Peyer's patch (tissue), 4 donors: ENCODE measurements around the gene SREK1. TPM values are rescaled to one million over a fixed set of nuclear protein-coding genes. Genes with fewer than 3 reads are reported as not detected.
A peak's percentile ranks its signal among the peaks of the same experiment; 100 is the strongest.

ENCODE experiments used
- DNase-seq, 3 donors: peaks; one replicate each; pipeline ENCODE4 v3.0.0-alpha.2; 2017 to 2019
- H3K27ac ChIP-seq, 4 donors: fragments of 200-600 bp; sonication (generic); one replicate each; pipeline ENCODE4 v1.5.1; 2016 to 2019
- H3K27me3 ChIP-seq, 2 donors: fragments of 200-600 bp; sonication (generic); one replicate each; pipeline ENCODE4 v1.5.1; 2019
- H3K36me3 ChIP-seq, 3 donors: fragments of 200-600 bp; sonication (generic); one replicate each; pipeline ENCODE4 v1.5.1; 2016 to 2019
- H3K4me1 ChIP-seq, 4 donors: fragments of 200-600 bp; sonication (generic); one replicate each; pipeline ENCODE4 v1.5.1; 2016 to 2019
- H3K4me3 ChIP-seq, 4 donors: fragments of 200-600 bp; sonication (generic); 1 replicate in 3 of 4; 2 replicates in 1 of 4; pipeline ENCODE4 v1.5.1; 2016 to 2019; ENCODE audit warnings: mild to moderate bottlenecking in 1 of 4
- H3K9me3 ChIP-seq, 4 donors: fragments of 200-600 bp; sonication (generic); one replicate each; pipeline ENCODE4 v1.5.1; 2016 to 2019; ENCODE audit warnings: mild to moderate bottlenecking in 1 of 4
- POLR2A ChIP-seq, 2 donors: fragments of 450-650 bp; IDR thresholded peaks; one replicate each; pipeline ENCODE4 v1.5.1; 2017; ENCODE audit warnings: antibody characterized with exemption in 2 of 2, mild to moderate bottlenecking in 2 of 2, moderate library complexity in 2 of 2
- total RNA-seq, 4 donors: library from RNA; depleted of rRNA; stranded (reverse); fragments of >200 nt; gene quantifications; one replicate each; pipeline ENCODE4 v1.1.0, GENCODE V29; 2016
- TF ChIP-seq, protein P1 (sequence below), 6 experiments: fragments of 450-650 bp in 4 of 6; fragments of 200-600 bp in 2 of 6; sonication (generic) in 1 of 6; IDR thresholded peaks; one replicate each; pipeline ENCODE4 v1.5.1; 2017 to 2019; ENCODE audit warnings: antibody characterized with exemption in 6 of 6, mild to moderate bottlenecking in 3 of 6, moderate library complexity in 1 of 6

Gene SREK1
- total RNA-seq, 4 donors from 2014 or later = 99.8 to 282 (median 115) TPM

DNA sequence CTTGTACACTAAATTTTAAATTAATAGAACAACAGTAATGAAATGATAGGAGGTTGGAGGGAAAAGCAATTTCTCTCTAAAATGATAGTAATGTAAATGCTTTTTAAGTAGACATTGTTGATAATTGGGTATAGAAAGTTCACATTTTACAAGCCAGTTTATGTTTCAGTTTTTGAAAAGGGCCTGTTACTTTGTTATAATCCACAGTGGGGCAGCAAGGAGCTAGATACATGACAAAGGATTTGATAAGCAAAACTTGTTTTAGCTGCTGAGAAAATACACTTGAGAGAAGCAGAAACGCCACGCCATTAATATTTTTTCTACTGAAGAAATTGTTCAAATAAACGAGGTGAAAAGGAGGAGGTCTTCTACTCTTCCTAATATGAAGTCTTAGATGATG lies 30.2 kb downstream of the SREK1 start:
- Histone ChIP-seq H3K27me3 (no peaks in the 10 kb centered on the region), H3K36me3 (peaks cover 0 to 86% (median 2%) of the 10 kb centered on the region in 3 donors), H3K4me1 (no peaks in the 10 kb centered on the region), H3K4me3 (no peak overlapping the region), H3K9me3 (no peaks in the 10 kb centered on the region), H3K27ac (no peak overlapping the region)
- no peak for DNase-seq
- TF ChIP-seq, protein P1, sequence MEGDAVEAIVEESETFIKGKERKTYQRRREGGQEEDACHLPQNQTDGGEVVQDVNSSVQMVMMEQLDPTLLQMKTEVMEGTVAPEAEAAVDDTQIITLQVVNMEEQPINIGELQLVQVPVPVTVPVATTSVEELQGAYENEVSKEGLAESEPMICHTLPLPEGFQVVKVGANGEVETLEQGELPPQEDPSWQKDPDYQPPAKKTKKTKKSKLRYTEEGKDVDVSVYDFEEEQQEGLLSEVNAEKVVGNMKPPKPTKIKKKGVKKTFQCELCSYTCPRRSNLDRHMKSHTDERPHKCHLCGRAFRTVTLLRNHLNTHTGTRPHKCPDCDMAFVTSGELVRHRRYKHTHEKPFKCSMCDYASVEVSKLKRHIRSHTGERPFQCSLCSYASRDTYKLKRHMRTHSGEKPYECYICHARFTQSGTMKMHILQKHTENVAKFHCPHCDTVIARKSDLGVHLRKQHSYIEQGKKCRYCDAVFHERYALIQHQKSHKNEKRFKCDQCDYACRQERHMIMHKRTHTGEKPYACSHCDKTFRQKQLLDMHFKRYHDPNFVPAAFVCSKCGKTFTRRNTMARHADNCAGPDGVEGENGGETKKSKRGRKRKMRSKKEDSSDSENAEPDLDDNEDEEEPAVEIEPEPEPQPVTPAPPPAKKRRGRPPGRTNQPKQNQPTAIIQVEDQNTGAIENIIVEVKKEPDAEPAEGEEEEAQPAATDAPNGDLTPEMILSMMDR (IDR thresholded peaks at IDR 0.05) = peak in 1 of 6 experiments; percentile 6
- no peak for TF ChIP-seq POLR2A (IDR thresholded peaks at IDR 0.05)

DNA sequence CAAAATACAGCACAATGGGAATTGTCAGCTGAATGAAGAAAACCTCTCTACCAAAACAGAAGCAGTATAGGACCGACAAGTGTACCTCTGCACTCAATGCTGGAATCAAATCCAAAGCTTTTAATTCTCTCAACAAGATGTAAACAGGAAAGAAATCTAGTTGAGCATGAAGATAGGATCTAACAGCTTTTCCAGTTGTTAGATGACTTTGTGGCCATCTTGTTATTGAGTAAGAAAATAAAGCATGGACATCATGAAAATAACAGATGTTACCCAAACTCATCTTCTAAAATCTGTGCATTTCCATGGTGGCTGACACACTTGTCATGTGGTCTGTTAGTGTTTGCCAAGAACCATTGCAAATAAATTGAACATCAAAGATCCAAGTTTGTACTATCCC lies 34.7 kb downstream of the SREK1 start:
- no peaks in the 10 kb centered on the region for H3K9me3 ChIP-seq
- no peaks in the 10 kb centered on the region for H3K4me1 ChIP-seq
- TF ChIP-seq POLR2A (IDR thresholded peaks at IDR 0.05) = no peak
- TF ChIP-seq, protein P1 (IDR thresholded peaks at IDR 0.05) = no peak
- no peaks in the 10 kb centered on the region for H3K27me3 ChIP-seq
- H3K27ac ChIP-seq = no peak overlapping the region
- no peak overlapping the region for H3K4me3 ChIP-seq
- peaks cover 0 to 77% (median 2%) of the 10 kb centered on the region in 3 donors for H3K36me3 ChIP-seq
- DNase-seq = no peak

DNA sequence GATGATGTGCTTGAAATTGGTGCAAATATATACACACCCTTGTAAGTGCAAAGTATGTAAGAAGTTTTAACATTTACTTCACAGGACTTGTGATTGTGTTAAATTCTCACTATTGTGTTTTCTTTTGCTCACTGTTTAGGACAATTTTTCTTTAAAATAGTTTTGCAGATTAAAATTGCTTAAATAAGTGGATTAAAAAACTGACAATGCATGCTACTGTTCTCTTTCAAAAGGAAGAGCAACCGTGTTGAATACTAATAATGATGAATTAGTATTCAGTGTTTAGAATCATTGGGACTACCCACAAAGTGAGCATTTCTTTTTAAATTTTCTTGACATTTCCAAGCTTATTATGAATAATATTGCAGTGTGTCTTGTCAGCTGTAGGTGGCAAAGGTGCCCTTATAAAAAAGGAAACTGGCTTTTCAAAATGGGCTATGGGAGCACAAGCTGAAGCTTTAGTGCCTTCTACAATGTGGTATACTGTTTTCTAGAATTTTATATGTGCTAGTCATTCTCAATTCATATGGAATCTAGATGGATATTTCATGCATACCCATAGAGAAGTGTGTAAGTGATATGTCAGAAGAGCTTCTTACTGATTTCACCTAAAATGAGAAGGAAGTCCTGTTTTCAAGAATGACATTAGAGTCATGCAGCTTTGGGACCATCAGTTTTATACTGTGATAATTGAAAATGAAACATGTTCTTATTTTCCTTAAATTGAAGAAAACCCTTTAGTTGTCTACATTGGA lies 35.4 kb downstream of the SREK1 start:
- TF ChIP-seq, protein P1 (IDR thresholded peaks at IDR 0.05) = no peak
- TF ChIP-seq POLR2A (IDR thresholded peaks at IDR 0.05) = no peak
- Histone ChIP-seq H3K27ac (no peak overlapping the region), H3K9me3 (no peaks in the 10 kb centered on the region), H3K4me3 (no peak overlapping the region), H3K27me3 (no peaks in the 10 kb centered on the region), H3K36me3 (peaks cover 0 to 72% (median 2%) of the 10 kb centered on the region in 3 donors), H3K4me1 (no peaks in the 10 kb centered on the region)
- no peak for DNase-seq

DNA sequence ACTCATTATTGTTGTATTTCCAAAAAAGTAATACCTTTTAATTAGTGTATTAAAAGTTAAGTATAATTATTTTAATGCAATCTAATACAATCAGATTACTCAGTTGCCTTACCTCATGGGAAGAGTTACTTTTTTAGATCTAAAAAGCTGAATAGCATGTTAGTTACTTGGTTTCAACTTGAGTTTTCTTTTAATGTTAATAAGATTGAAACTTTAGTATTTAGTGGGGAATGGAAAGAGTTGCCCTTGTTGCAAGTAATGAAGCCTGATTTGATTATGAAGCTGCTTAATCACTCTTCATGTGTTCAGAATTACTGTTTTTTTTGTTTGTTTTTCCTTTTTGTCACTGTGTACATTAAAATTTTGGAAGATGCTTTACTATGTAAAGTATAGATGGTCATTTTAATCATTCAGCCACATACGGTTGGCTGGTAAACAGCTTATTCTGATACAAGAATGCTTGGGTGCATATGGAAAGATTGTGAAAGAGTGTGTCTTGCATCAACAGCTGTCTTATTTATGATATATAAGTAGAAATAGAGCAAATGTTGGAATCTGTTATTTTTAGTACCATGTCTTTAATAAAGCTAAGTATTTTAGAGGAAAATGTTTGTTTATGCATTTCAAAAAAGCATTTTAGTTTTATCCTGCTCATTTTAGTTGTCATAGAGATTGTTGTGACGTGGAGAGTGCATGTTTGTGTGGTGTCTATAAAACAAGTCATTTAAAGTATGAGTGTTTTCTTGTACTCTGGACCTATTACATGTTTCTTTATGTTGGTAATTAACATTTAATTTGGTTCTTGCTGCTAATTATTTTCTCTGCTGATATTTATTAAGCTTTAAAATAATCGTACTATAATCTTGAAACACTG lies 36.4 kb downstream of the SREK1 start:
- TF ChIP-seq POLR2A (IDR thresholded peaks at IDR 0.05) = no peak
- TF ChIP-seq, protein P1 (IDR thresholded peaks at IDR 0.05) = no peak
- H3K4me3 ChIP-seq = no peak overlapping the region
- H3K27ac ChIP-seq = no peak overlapping the region
- no peaks in the 10 kb centered on the region for H3K27me3 ChIP-seq
- peaks cover 0 to 61% (median 2%) of the 10 kb centered on the region in 3 donors for H3K36me3 ChIP-seq
- H3K4me1 ChIP-seq = no peaks in the 10 kb centered on the region
- no peak for DNase-seq
- no peaks in the 10 kb centered on the region for H3K9me3 ChIP-seq

DNA sequence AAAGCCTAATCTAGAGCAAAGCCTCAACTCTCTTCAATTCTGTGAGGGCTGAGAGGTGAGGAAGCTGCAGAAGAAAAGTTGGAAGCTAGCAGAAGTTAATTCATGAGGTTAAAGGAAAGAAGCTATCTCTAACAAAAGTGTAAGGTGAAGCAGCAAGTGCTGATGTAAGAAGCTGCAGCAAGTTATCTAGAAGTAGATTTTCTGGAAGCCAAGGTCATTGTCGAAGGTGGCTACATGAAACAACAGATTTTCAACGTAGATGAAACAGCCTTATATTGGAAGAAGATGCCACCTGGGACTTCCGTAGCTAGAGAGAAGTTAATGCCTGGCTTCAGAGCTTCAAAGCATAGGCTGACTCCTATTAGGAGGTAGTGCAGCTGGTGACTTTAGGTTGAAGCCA lies 42.0 kb downstream of the SREK1 start:
- H3K36me3 ChIP-seq = peaks cover 0 to 18% (median 0%) of the 10 kb centered on the region in 3 donors
- H3K9me3 ChIP-seq = no peaks in the 10 kb centered on the region
- DNase-seq = no peak
- no peak overlapping the region for H3K4me3 ChIP-seq
- H3K27ac ChIP-seq = no peak overlapping the region
- no peaks in the 10 kb centered on the region for H3K27me3 ChIP-seq
- no peaks in the 10 kb centered on the region for H3K4me1 ChIP-seq
- TF ChIP-seq POLR2A (IDR thresholded peaks at IDR 0.05) = no peak
- TF ChIP-seq, protein P1 (IDR thresholded peaks at IDR 0.05) = no peak
